Stomach (tissue), 4 donors: ENCODE data around the gene TMEM222.

Experiments
- POLR2A ChIP-seq, 4 donors: fragments of 450-650 bp; IDR thresholded peaks; one replicate each; pipeline ENCODE4 v1.6.1; 2016; ENCODE audit warnings: antibody characterized with exemption in 4 of 4, control low read depth in 2 of 4, mild to moderate bottlenecking in 1 of 4, moderate library complexity in 1 of 4
- POLR2AphosphoS5 ChIP-seq, 3 donors: sonication (generic); formaldehyde crosslinking; IDR thresholded peaks; one replicate each; pipeline ENCODE4 v1.6.1; 2016; ENCODE audit warnings: antibody characterized with exemption in 3 of 3
- TF ChIP-seq, protein P1 (sequence below), 7 experiments: fragments of 450-650 bp in 4 of 7; fragments of 200-600 bp in 3 of 7; sonication (generic) in 3 of 7; IDR thresholded peaks; one replicate each; pipeline ENCODE4 v1.5.1; 2016 to 2019; ENCODE audit warnings: antibody characterized with exemption in 7 of 7, control low read depth in 2 of 7, mild to moderate bottlenecking in 1 of 7

GRCh38 chr1:27290581-27290980 is 31.4 kb upstream of the TMEM222 start:
- TF ChIP-seq, protein P1, sequence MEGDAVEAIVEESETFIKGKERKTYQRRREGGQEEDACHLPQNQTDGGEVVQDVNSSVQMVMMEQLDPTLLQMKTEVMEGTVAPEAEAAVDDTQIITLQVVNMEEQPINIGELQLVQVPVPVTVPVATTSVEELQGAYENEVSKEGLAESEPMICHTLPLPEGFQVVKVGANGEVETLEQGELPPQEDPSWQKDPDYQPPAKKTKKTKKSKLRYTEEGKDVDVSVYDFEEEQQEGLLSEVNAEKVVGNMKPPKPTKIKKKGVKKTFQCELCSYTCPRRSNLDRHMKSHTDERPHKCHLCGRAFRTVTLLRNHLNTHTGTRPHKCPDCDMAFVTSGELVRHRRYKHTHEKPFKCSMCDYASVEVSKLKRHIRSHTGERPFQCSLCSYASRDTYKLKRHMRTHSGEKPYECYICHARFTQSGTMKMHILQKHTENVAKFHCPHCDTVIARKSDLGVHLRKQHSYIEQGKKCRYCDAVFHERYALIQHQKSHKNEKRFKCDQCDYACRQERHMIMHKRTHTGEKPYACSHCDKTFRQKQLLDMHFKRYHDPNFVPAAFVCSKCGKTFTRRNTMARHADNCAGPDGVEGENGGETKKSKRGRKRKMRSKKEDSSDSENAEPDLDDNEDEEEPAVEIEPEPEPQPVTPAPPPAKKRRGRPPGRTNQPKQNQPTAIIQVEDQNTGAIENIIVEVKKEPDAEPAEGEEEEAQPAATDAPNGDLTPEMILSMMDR (IDR thresholded peaks at IDR 0.05) = no peak
- no peak for TF ChIP-seq POLR2A (IDR thresholded peaks at IDR 0.05)
- TF ChIP-seq POLR2AphosphoS5 (IDR thresholded peaks at IDR 0.05) = no peak
